HG03196 (cell line): ENCODE results near the gene USP35.

Source experiments
- ATAC-seq: cut with Tn5 transposase; IDR thresholded peaks from one replicate; pipeline ENCODE4 v1.9.1; 2021; ENCODE audit not compliant: unreplicated experiment

Gene USP35

DNA sequence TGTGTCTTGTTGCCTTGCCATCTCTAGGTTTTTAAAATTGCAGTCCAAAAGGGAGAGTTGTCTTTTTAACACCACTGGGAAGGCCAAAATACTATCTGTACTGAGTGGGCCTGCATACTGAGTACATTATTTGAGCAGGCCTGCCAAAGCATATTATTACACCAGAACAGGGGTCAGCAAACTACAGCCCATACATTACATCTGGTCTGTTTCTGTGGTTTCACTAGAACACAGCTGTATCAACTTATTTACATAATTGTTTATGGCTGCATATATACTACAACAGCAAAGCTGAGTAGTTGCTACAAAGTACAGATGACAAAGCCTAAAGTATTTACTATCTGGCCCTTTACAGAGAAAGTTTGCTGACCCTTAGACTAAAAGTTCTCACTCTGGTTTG is 74.0 kb downstream of the USP35 start:
- ATAC-seq: no peak
